ENCODE measurements around the gene JAG2.

JAG2 gene

DNA sequence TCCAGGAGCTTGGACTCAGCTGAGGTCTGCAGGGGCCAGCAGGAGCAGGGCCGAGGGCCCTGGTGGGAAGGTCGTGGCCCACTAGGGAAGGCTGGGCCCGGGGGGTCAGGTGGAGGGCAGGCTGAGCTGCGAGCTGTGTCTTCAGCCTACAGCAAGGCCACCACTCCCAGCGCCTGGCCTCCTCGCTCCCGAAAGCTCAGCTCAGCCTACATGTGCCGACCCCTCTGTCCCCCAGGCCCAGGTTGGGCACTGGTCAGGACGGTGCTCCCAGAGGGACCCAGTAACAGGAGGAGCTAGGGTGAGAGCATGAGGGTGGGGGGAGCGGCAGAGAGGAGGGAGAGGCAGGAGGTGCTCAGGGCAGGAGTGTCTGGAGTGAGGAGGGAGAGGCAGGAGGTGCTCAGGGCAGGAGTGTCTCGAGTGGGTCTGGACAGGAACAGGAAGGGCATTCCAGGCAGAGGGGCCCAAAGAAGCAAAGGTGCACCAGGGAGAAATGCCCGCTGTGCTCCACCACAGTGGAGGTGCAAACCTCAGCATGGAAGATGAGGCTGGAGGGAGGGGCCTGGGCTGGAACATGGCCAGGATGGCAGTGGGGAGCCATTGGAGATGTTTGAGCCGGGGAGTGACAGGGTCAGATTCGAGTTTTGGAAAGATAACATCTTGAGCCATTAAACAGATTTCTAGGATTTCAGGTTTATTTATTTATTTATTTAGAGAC, 74.2 kb downstream of the JAG2 start:
- Histone ChIP-seq H3K4me3 (ENCODE audit: low read depth in 1 of 5, low read length in 5 of 5) (peak overlapping the region in 4 of 5 donors; percentile 58 to 72 (median 69)), H3K36me3 (ENCODE audit: control insufficient read depth in 5 of 5, insufficient read depth in 5 of 5, low read length in 5 of 5) (no peaks in the 10 kb centered on the region), H3K4me1 (ENCODE audit: control insufficient read depth in 5 of 5, insufficient read depth in 5 of 5, low read length in 5 of 5) (peaks cover 6 to 41% (median 38%) of the 10 kb centered on the region in 5 donors), H3K9ac (ENCODE audit: low read length in 5 of 5) (peak overlapping the region in 2 of 5 donors; percentile 56 to 59), H3K9me3 (ENCODE audit: control insufficient read depth in 5 of 5, low read length in 5 of 5) (peaks cover 0 to under 1% (median 0%) of the 10 kb centered on the region in 5 donors), H3K27me3 (ENCODE audit: control insufficient read depth in 5 of 5, insufficient read depth in 4 of 5, low read length in 5 of 5) (peaks cover 0 to 3% (median 0%) of the 10 kb centered on the region in 5 donors), H3K27ac (ENCODE audit: low read depth, low read length) (no peak overlapping the region)

DNA sequence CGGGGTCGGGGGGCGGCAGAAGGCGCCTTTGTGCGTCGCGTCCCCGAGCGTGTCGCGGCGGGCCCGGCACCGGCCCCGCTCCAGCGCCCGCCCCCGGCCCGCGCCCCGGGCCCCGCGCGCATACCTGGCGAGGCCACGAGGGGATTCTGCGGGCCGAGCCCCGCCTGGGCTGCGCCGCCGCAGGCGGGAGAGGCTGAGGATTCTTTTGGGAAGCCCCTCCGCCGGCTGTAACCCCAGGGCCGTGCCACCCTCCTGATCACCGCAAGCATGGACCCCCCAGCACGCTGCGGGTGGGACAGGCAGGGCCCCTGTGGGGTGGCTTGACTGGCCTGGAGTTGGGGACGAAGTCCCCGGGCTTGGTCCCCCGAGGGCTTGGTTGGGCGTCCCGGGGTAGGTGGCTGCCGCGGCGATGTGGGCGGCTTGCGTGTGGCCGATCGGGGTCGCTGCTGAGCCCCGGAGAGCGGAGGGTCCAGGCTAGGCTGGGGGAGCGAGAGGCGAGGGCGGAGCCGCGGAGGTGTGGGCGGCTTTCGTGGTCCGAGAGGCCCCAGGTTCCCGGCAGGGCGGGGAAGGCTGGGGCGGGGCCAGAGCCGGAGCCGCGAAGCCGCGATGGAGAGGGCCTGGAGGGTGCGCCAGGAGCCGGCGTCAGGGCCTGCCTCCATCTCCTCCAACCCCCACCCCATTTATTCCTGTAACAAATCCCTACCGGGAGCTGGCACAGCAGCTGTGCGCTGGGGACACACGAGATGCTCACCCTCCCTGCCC, 75.0 kb downstream of the JAG2 start:
- H3K4me3 ChIP-seq (ENCODE audit: low read depth in 1 of 5, low read length in 5 of 5) = peak overlapping the region in 4 of 5 donors; percentile 58 to 72 (median 69)
- peaks cover 0 to 5% (median 0%) of the 10 kb centered on the region in 5 donors for H3K27me3 ChIP-seq (ENCODE audit: control insufficient read depth in 5 of 5, insufficient read depth in 4 of 5, low read length in 5 of 5)
- peaks cover 9 to 47% (median 43%) of the 10 kb centered on the region in 5 donors for H3K4me1 ChIP-seq (ENCODE audit: control insufficient read depth in 5 of 5, insufficient read depth in 5 of 5, low read length in 5 of 5)
- no peaks in the 10 kb centered on the region for H3K36me3 ChIP-seq (ENCODE audit: control insufficient read depth in 5 of 5, insufficient read depth in 5 of 5, low read length in 5 of 5)
- H3K9me3 ChIP-seq (ENCODE audit: control insufficient read depth in 5 of 5, low read length in 5 of 5) = no peaks in the 10 kb centered on the region
- H3K9ac ChIP-seq (ENCODE audit: low read length in 5 of 5) = peak overlapping the region in 3 of 5 donors; percentile 53 to 59 (median 56)
- no peak overlapping the region for H3K27ac ChIP-seq (ENCODE audit: low read depth, low read length)

DNA sequence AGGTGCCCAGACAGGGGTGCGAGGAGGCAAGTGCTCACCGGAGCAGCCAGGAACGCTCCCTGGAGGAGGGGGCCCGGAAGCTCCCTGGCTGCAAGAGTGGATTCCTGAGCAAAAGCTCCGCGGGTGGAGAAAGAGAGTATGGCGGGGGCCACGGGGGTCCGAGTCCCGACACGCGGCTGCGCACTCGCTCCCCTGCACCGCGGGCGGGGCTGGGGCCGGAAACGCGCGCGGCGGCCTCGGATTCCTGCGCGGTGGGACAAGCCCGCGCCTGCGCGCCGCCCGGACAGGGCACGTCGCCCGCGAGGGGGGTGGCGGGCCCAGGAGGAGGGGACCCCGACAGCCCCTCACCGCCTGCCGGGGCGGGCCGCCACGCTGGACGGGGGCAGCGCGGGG, 75.5 kb downstream of the JAG2 start:
- H3K9ac ChIP-seq (ENCODE audit: low read length in 5 of 5) = peak overlapping the region in 2 of 5 donors; percentile 46 to 62

GRCh38 chr14:105092171-105093037, 76.2 kb downstream of the JAG2 start:
- peaks cover 10 to 60% (median 53%) of the 10 kb centered on the region in 5 donors for H3K4me1 ChIP-seq (ENCODE audit: control insufficient read depth in 5 of 5, insufficient read depth in 5 of 5, low read length in 5 of 5)
- peaks cover 0 to 11% (median 0%) of the 10 kb centered on the region in 5 donors for H3K27me3 ChIP-seq (ENCODE audit: control insufficient read depth in 5 of 5, insufficient read depth in 4 of 5, low read length in 5 of 5)
- H3K4me3 ChIP-seq (ENCODE audit: low read depth in 1 of 5, low read length in 5 of 5) = peak overlapping the region in 4 of 5 donors; percentile 52 to 62 (median 60)
- H3K27ac ChIP-seq (ENCODE audit: low read depth, low read length) = peak overlapping the region; percentile 60
- peak overlapping the region in 3 of 5 donors; percentile 3 to 62 (median 23) for H3K9ac ChIP-seq (ENCODE audit: low read length in 5 of 5)
- no peaks in the 10 kb centered on the region for H3K9me3 ChIP-seq (ENCODE audit: control insufficient read depth in 5 of 5, low read length in 5 of 5)
- H3K36me3 ChIP-seq (ENCODE audit: control insufficient read depth in 5 of 5, insufficient read depth in 5 of 5, low read length in 5 of 5) = no peaks in the 10 kb centered on the region

More for the DNA sequence above, 75.5 kb downstream of the JAG2 start:
- Histone ChIP-seq H3K4me1 (ENCODE audit: control insufficient read depth in 5 of 5, insufficient read depth in 5 of 5, low read length in 5 of 5) (peaks cover 10 to 53% (median 48%) of the 10 kb centered on the region in 5 donors), H3K4me3 (ENCODE audit: low read depth in 1 of 5, low read length in 5 of 5) (peak overlapping the region in 4 of 5 donors; percentile 52 to 62 (median 60)), H3K27me3 (ENCODE audit: control insufficient read depth in 5 of 5, insufficient read depth in 4 of 5, low read length in 5 of 5) (peaks cover 0 to 7% (median 0%) of the 10 kb centered on the region in 5 donors), H3K9me3 (ENCODE audit: control insufficient read depth in 5 of 5, low read length in 5 of 5) (no peaks in the 10 kb centered on the region), H3K27ac (ENCODE audit: low read depth, low read length) (peak overlapping the region; percentile 60), H3K36me3 (ENCODE audit: control insufficient read depth in 5 of 5, insufficient read depth in 5 of 5, low read length in 5 of 5) (no peaks in the 10 kb centered on the region)

DNA sequence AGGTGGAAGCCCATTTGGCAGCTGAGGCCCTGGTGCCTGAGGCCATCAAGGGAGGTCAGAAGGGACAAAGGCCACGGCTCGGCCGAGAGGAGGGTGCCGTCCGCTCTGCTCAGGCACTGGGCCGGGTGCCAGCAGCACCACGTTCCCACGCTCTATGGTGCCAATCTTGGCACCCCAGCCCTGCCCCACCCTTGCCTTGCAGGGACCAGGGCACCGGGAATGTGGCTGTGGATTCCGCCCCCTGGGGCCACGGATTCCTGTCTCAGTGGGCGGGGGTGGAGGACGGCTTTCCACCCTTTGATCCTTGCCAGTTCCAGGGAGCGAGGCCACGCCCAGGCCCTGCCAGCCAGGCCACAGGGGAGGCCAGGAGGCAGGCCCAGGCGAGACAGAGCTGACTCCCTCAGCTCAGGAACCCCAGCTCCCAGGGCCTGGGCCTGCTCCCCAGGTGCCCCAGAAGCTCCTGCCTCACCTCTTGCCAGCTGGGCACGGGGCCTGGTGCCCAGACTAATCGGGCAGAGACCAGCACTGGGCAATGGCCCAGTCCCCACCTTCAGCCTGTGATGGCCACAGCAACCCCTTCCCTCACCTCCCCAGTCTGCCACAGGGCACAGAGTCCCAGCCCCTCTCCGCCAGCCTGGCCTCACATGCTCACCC, 76.9 kb downstream of the JAG2 start:
- peaks cover 0 to 11% (median 0%) of the 10 kb centered on the region in 5 donors for H3K27me3 ChIP-seq (ENCODE audit: control insufficient read depth in 5 of 5, insufficient read depth in 4 of 5, low read length in 5 of 5)
- H3K9ac ChIP-seq (ENCODE audit: low read length in 5 of 5) = peak overlapping the region in 4 of 5 donors; percentile 3 to 62 (median 36)
- no peaks in the 10 kb centered on the region for H3K9me3 ChIP-seq (ENCODE audit: control insufficient read depth in 5 of 5, low read length in 5 of 5)
- H3K4me3 ChIP-seq (ENCODE audit: low read depth in 1 of 5, low read length in 5 of 5) = no peak overlapping the region
- H3K27ac ChIP-seq (ENCODE audit: low read depth, low read length) = peak overlapping the region; percentile 60
- no peaks in the 10 kb centered on the region for H3K36me3 ChIP-seq (ENCODE audit: control insufficient read depth in 5 of 5, insufficient read depth in 5 of 5, low read length in 5 of 5)
- H3K4me1 ChIP-seq (ENCODE audit: control insufficient read depth in 5 of 5, insufficient read depth in 5 of 5, low read length in 5 of 5) = peaks cover 10 to 67% (median 59%) of the 10 kb centered on the region in 5 donors

GRCh38 chr14:105091054-105091516, 77.5 kb downstream of the JAG2 start:
- Histone ChIP-seq H3K4me1 (ENCODE audit: control insufficient read depth in 5 of 5, insufficient read depth in 5 of 5, low read length in 5 of 5) (peaks cover 10 to 71% (median 62%) of the 10 kb centered on the region in 5 donors), H3K9me3 (ENCODE audit: control insufficient read depth in 5 of 5, low read length in 5 of 5) (no peaks in the 10 kb centered on the region), H3K27me3 (ENCODE audit: control insufficient read depth in 5 of 5, insufficient read depth in 4 of 5, low read length in 5 of 5) (peaks cover 0 to 11% (median 0%) of the 10 kb centered on the region in 5 donors), H3K4me3 (ENCODE audit: low read depth in 1 of 5, low read length in 5 of 5) (no peak overlapping the region), H3K27ac (ENCODE audit: low read depth, low read length) (no peak overlapping the region), H3K9ac (ENCODE audit: low read length in 5 of 5) (peak overlapping the region in 1 of 5 donors; percentile 48), H3K36me3 (ENCODE audit: control insufficient read depth in 5 of 5, insufficient read depth in 5 of 5, low read length in 5 of 5) (no peaks in the 10 kb centered on the region)

Measured in subcutaneous abdominal adipose tissue (tissue), 5 donors.